HG02973 (cell line): ENCODE results near the gene MACROD2.

Experiments
- ATAC-seq: cut with Tn5 transposase; IDR thresholded peaks from one replicate; pipeline ENCODE4 v1.9.1; 2021; ENCODE audit warnings: moderate library complexity; ENCODE audit not compliant: unreplicated experiment

The MACROD2 gene

GRCh38 chr20:14622796-14623195 is 627.5 kb downstream of the MACROD2 start:
- no peak for ATAC-seq

- no peak for ATAC-seq
Measured at GRCh38 chr20:14631011-14631410, 635.7 kb downstream of the MACROD2 start.

GRCh38 chr20:14632906-14633305 is 637.6 kb downstream of the MACROD2 start:
- no peak for ATAC-seq

- ATAC-seq, result no peak
Measured at GRCh38 chr20:14633507-14633906, 638.2 kb downstream of the MACROD2 start.

- ATAC-seq, result no peak
Measured at GRCh38 chr20:14634665-14635064, 639.3 kb downstream of the MACROD2 start.

- ATAC-seq, result no peak
Measured at GRCh38 chr20:14637441-14637840, 642.1 kb downstream of the MACROD2 start.

- no peak for ATAC-seq
Measured at GRCh38 chr20:14643146-14643545, 647.8 kb downstream of the MACROD2 start.

- ATAC-seq, result no peak
Measured at GRCh38 chr20:14643556-14643955, 648.2 kb downstream of the MACROD2 start.

GRCh38 chr20:14644306-14645097 is 649.2 kb downstream of the MACROD2 start:
- ATAC-seq, result no peak

GRCh38 chr20:14647016-14647415 is 651.7 kb downstream of the MACROD2 start:
- ATAC-seq, result no peak

- no peak for ATAC-seq
Measured at GRCh38 chr20:14649662-14650061, 654.3 kb downstream of the MACROD2 start.

GRCh38 chr20:14657266-14658005 is 662.1 kb downstream of the MACROD2 start:
- ATAC-seq, result no peak

- no peak for ATAC-seq
Measured at GRCh38 chr20:14664101-14664500, 668.8 kb downstream of the MACROD2 start.

- no peak for ATAC-seq
Measured at GRCh38 chr20:14666696-14667095, 671.4 kb downstream of the MACROD2 start.

GRCh38 chr20:14667226-14667625 is 671.9 kb downstream of the MACROD2 start:
- no peak for ATAC-seq

- no peak for ATAC-seq
Measured at GRCh38 chr20:14672066-14672465, 676.8 kb downstream of the MACROD2 start.

- no peak for ATAC-seq
Measured at GRCh38 chr20:14673164-14673563, 677.8 kb downstream of the MACROD2 start.

GRCh38 chr20:14677455-14677854 is 682.1 kb downstream of the MACROD2 start:
- ATAC-seq, result no peak

GRCh38 chr20:14685183-14685582 is 689.9 kb downstream of the MACROD2 start:
- no peak for ATAC-seq

- no peak for ATAC-seq
Measured at GRCh38 chr20:14687313-14687712, 692.0 kb downstream of the MACROD2 start.

- no peak for ATAC-seq
Measured at GRCh38 chr20:14688005-14688404, 692.7 kb downstream of the MACROD2 start.

- no peak for ATAC-seq
Measured at GRCh38 chr20:14691994-14692393, 696.7 kb downstream of the MACROD2 start.
